Measurements from ENCODE around the gene PADI2. TPM values are rescaled to one million over a fixed set of nuclear protein-coding genes. Genes with fewer than 3 reads are reported as not detected.

The PADI2 gene
- polyA plus RNA-seq, 1 donor (not counting 4 experiments of a cell fraction or from before 2014, with no cell fraction given) = 0.13 TPM

GRCh38 chr1:17082761-17083160, 36.5 kb downstream of the PADI2 start:
- Histone ChIP-seq H3K4me3 (ENCODE audit: control insufficient read depth in 2 of 3, extremely low read depth in 1 of 3, insufficient read depth in 2 of 3, low read depth in 1 of 3, low read length in 3 of 3) (no peak overlapping the region), H4K20me1 (ENCODE audit: control insufficient read depth, extremely low read depth, insufficient read depth, low read length) (no peaks in the 10 kb centered on the region), H3K4me2 (ENCODE audit: control insufficient read depth, extremely low read depth, insufficient read depth, low read depth, low read length) (no peak overlapping the region), H3K27ac (ENCODE audit: control insufficient read depth, insufficient read depth, low read length) (no peak overlapping the region), H3K27me3 (ENCODE audit: control insufficient read depth, extremely low read depth, insufficient read depth, low read length) (peaks cover 4% of the 10 kb centered on the region), H3K4me1 (ENCODE audit: control insufficient read depth, extremely low read depth, insufficient read depth, low read length) (no peaks in the 10 kb centered on the region), H2AFZ (ENCODE audit: control insufficient read depth, low read length) (no peak overlapping the region), H3K9ac (ENCODE audit: control insufficient read depth, extremely low read depth, insufficient read depth, low read length) (no peak overlapping the region), H3K79me2 (ENCODE audit: control insufficient read depth, insufficient read depth, low read length) (no peaks in the 10 kb centered on the region), H3K36me3 (ENCODE audit: control insufficient read depth in 2 of 2, extremely low read depth in 1 of 2, insufficient read depth in 2 of 2, low read length in 2 of 2) (no peaks in the 10 kb centered on the region), H3K9me1 (ENCODE audit: control insufficient read depth, extremely low read depth, insufficient read depth, low read length) (no peaks in the 10 kb centered on the region), H3K9me3 (ENCODE audit: control insufficient read depth, low read depth, low read length) (no peaks in the 10 kb centered on the region)
- TF ChIP-seq EZH2 (IDR thresholded peaks at IDR 0.05; ENCODE audit: low read length) (no peak), CTCF (optimal IDR thresholded peaks at IDR 0.05 in 1 of 3, IDR thresholded peaks at IDR 0.05 in 1 of 3, conservative IDR thresholded peaks at IDR 0.05 in 1 of 3; ENCODE audit: extremely low read depth in 1 of 3, insufficient read depth in 2 of 3, low read length in 3 of 3) (no peak)
- no peak for FAIRE-seq
- DNase-seq (ENCODE audit: low read depth, low spot score) = no peak
- dilution Hi-C loops (cut with MboI; ENCODE audit: extremely low pct_ligation_motif_present, low sequenced_read_pairs) = no loop called here

GRCh38 chr1:17081439-17081838, 37.8 kb downstream of the PADI2 start:
- H3K9me1 ChIP-seq (ENCODE audit: control insufficient read depth, extremely low read depth, insufficient read depth, low read length) = no peaks in the 10 kb centered on the region
- no peaks in the 10 kb centered on the region for H3K9me3 ChIP-seq (ENCODE audit: control insufficient read depth, low read depth, low read length)
- H3K4me2 ChIP-seq (ENCODE audit: control insufficient read depth, extremely low read depth, insufficient read depth, low read depth, low read length) = no peak overlapping the region
- H3K27ac ChIP-seq (ENCODE audit: control insufficient read depth, insufficient read depth, low read length) = no peak overlapping the region
- H3K4me3 ChIP-seq (ENCODE audit: control insufficient read depth in 2 of 3, extremely low read depth in 1 of 3, insufficient read depth in 2 of 3, low read depth in 1 of 3, low read length in 3 of 3) = no peak overlapping the region
- H3K4me1 ChIP-seq (ENCODE audit: control insufficient read depth, extremely low read depth, insufficient read depth, low read length) = no peaks in the 10 kb centered on the region
- no peak overlapping the region for H2AFZ ChIP-seq (ENCODE audit: control insufficient read depth, low read length)
- peaks cover 4% of the 10 kb centered on the region for H3K27me3 ChIP-seq (ENCODE audit: control insufficient read depth, extremely low read depth, insufficient read depth, low read length)
- no peak for DNase-seq (ENCODE audit: low read depth, low spot score)
- no peaks in the 10 kb centered on the region for H3K79me2 ChIP-seq (ENCODE audit: control insufficient read depth, insufficient read depth, low read length)
- H3K9ac ChIP-seq (ENCODE audit: control insufficient read depth, extremely low read depth, insufficient read depth, low read length) = no peak overlapping the region
- no peak for FAIRE-seq
- no peak for TF ChIP-seq CTCF (optimal IDR thresholded peaks at IDR 0.05 in 1 of 3, IDR thresholded peaks at IDR 0.05 in 1 of 3, conservative IDR thresholded peaks at IDR 0.05 in 1 of 3; ENCODE audit: extremely low read depth in 1 of 3, insufficient read depth in 2 of 3, low read length in 3 of 3)
- no peak for TF ChIP-seq EZH2 (IDR thresholded peaks at IDR 0.05; ENCODE audit: low read length)
- dilution Hi-C loops (cut with MboI; ENCODE audit: extremely low pct_ligation_motif_present, low sequenced_read_pairs) = no loop called here
- H4K20me1 ChIP-seq (ENCODE audit: control insufficient read depth, extremely low read depth, insufficient read depth, low read length) = no peaks in the 10 kb centered on the region
- H3K36me3 ChIP-seq (ENCODE audit: control insufficient read depth in 2 of 2, extremely low read depth in 1 of 2, insufficient read depth in 2 of 2, low read length in 2 of 2) = no peaks in the 10 kb centered on the region
